DLD1 (cell line): ENCODE results near the gene CES4A.
"Not testable (repeated sequence)": the region's sequence is repeated elsewhere in the genome, so short reads cannot be mapped to it uniquely, and the experiment has no call there.

Source experiments
- in situ Hi-C: cut with HindIII; loops from 2 replicates; pipeline ENCODE4 v1.10.0; 2017; ENCODE audit warnings: low sequenced_read_pairs

Gene CES4A

GRCh38 chr16:67041520-67041919 lies 53.1 kb downstream of the CES4A start:
- in situ Hi-C loops, result not testable (repeated sequence)

- in situ Hi-C loops, result no loop called here
Observed at GRCh38 chr16:67043420-67043819, 55.0 kb downstream of the CES4A start.

GRCh38 chr16:67050796-67051195 lies 62.4 kb downstream of the CES4A start:
- in situ Hi-C loops, result no loop called here

- in situ Hi-C loops, result no loop called here
Observed at GRCh38 chr16:67052399-67052798, 64.0 kb downstream of the CES4A start.

GRCh38 chr16:67053767-67054334 lies 65.5 kb downstream of the CES4A start:
- in situ Hi-C loops, result no loop called here

- in situ Hi-C loops, result no loop called here
Observed at GRCh38 chr16:67054901-67055300, 66.5 kb downstream of the CES4A start.

GRCh38 chr16:67055712-67056487 lies 67.5 kb downstream of the CES4A start:
- in situ Hi-C loops, result no loop called here
